Lower leg skin (tissue), 3 donors: ENCODE measurements around the gene HOXD9.

Experiments used
- POLR2A ChIP-seq, 2 donors: fragments of 450-650 bp; IDR thresholded peaks; one replicate each; pipeline ENCODE4 v1.6.1; 2016 to 2017; ENCODE audit warnings: antibody characterized with exemption in 2 of 2, mild to moderate bottlenecking in 1 of 2, moderate library complexity in 1 of 2
- TF ChIP-seq, protein P1 (sequence below), 3 donors: fragments of 450-650 bp; IDR thresholded peaks; one replicate each; pipeline ENCODE4 v1.5.1; 2016; ENCODE audit warnings: antibody characterized with exemption in 3 of 3, mild to moderate bottlenecking in 3 of 3, moderate library complexity in 2 of 3

DNA sequence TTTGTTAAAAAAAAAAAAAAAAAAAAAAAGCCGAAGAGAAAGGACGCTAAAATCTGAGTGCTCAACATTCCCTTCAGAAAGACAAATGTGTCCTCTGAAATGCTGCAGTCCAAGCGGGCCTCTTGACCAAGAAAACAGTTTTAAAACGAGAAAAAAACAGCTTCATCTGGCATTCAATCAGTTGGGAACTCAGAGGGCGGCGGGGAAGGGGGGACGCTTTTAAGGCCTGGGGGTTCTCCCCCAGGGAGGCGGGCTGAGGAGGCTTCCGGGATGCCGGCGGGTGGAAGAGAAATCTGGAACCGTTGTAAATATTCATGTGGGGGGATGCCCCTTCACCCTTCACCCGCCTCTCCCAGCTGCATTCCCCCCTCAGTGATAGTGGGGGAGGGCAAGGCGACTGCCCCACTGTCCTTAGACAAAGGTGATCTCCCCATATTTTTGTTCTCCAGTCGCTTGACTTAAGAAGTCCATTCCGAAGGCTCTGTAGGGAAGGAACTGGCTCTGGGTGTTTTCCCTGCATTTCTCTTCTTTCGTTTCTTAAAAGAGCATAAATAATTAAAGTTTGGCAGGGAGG, 18.7 kb upstream of the HOXD9 start:
- TF ChIP-seq, protein P1, sequence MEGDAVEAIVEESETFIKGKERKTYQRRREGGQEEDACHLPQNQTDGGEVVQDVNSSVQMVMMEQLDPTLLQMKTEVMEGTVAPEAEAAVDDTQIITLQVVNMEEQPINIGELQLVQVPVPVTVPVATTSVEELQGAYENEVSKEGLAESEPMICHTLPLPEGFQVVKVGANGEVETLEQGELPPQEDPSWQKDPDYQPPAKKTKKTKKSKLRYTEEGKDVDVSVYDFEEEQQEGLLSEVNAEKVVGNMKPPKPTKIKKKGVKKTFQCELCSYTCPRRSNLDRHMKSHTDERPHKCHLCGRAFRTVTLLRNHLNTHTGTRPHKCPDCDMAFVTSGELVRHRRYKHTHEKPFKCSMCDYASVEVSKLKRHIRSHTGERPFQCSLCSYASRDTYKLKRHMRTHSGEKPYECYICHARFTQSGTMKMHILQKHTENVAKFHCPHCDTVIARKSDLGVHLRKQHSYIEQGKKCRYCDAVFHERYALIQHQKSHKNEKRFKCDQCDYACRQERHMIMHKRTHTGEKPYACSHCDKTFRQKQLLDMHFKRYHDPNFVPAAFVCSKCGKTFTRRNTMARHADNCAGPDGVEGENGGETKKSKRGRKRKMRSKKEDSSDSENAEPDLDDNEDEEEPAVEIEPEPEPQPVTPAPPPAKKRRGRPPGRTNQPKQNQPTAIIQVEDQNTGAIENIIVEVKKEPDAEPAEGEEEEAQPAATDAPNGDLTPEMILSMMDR (IDR thresholded peaks at IDR 0.05), result no peak
- TF ChIP-seq POLR2A (IDR thresholded peaks at IDR 0.05), result no peak
